HG02884 (cell line): ENCODE results near the gene LSM4.
"Not testable (repeated sequence)": the region's sequence is repeated elsewhere in the genome, so short reads cannot be mapped to it uniquely, and the experiment has no call there.

Experiments
- ATAC-seq: cut with Tn5 transposase; IDR thresholded peaks from one replicate; pipeline ENCODE4 v1.9.1; 2021; ENCODE audit warnings: mild to moderate bottlenecking, moderate library complexity; ENCODE audit not compliant: unreplicated experiment

Gene LSM4

DNA sequence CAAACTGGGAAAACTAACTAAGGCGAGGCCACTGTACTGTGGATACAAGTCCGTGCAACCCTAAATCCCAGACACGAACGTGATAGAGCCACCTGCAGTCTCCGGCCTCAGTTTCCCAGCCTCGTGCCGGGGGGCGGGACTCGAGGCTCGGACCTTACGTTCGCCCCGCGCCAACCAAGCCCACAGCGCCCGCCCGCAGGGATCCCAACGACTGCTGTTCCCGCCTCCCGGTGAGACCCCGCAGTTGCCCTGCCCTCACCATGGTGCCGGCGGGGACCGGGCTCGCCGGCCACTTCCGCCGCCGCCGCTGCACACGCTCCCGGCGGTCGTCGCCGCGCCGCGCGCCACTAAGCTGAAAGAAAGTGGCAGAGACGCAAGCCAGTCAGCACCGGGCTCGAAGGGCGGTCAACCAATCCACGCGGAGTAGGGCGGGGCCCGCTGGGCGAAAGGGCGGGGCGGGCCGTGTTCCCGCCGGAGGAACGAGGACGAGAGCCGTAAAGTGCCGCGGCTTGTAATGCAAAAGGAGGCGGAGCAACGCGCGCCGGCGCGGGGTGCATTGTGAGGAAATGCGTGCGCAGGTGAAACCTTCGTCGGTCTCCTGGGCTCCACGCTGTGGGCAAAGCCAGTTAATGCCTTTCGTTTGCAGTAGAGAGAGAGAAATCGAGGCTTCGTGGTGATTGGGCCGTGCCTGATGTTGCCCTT, at the start of gene LSM4:
Gene LSM4 (minus strand): TSS at position 318 of the 702 bp plus-strand sequence. CDS start 56 bp downstream, at position 262.
- peak; percentile 87 for ATAC-seq

DNA sequence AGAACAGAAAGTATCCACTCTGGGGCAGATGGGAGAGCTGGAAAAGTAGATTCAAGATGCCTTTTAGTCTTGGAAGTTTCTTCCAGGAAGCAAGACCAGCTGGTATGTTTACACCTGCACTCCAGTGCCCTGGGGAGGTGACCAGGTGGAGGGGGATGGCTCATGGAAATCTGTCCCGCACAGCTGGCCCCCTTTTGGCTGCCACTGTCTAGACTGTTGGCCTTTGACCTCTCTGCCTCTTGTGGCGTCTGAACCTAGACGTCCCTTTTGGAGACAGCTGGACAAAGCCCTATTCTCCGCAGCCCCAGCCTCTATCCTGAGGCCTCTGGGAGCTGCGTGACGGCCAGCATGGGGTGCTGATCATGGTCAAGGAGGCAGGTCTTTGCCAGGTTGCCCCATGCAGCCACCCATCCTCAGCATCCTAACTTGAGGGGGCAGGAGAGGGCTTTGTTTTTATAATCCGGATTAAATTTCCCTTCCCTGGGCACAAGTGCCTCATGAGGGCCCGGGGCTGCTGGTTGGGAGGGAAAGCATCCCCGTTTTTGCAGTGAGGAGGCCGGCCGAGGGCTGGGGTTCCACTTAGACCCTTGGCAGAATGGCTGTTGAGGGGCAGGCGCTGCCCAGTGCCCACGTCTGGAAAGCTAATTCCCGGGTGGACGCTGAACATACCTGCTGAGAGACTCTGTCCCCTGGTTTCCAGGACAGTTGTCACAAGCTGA, 45.8 kb upstream of the LSM4 start:
- ATAC-seq, result no peak

DNA sequence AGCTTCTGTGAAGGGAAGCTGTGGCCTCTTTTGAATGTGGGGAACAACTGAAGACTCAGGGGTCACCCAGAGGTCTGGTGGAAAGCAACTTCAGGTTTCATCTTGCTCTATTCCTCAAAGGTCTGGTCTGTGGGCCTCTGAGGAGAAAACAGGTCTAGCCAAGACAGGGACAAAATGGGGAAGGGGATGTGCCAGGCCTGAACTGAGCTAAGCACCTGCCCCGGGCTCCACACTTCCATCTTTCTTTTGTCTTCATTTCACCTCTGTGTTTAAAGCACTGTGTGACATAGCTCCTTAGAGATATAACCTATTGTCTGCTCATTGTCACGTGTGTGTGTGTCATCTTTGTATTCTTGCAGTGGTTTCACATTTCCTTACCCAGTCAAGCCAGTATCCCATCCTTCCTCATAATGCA, 43.2 kb upstream of the LSM4 start:
- no peak for ATAC-seq

DNA sequence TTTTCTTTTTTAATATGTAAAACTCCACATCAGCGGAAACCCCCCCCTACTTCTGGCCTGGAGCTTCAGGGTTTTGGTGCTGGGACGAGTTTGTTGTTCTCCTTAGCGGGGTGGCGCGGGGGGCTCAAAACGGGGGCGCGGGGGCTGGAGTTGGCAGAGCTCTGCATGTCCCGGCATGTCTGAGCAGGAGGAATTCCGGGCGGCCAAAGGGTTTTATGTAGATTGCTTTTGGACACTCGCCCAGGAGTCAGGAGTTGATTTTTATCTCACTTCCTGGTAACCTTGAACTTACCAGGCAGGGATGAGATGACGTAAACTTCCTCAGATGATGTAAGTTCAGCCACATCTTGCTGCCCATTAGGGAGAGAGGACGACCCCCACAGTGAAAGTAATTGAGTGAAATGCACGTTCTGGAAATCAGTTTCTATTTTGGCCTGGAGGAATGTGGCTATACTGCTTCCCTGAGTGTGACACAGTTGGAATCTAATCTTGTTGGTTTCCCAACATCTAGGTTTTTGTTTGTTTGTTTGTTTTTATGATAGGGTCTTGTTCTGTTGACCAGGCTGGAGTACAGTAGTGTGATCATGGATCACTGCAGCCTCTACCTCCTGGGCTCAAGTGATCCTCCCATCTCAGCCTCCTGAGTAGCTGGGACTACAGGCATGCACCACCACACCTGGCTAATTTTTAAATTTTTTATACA, 42.1 kb upstream of the LSM4 start:
- ATAC-seq, result no peak

GRCh38 chr19:18364277-18364825, 41.5 kb upstream of the LSM4 start:
- ATAC-seq, result not testable (repeated sequence)

GRCh38 chr19:18363787-18364186, 40.9 kb upstream of the LSM4 start:
- ATAC-seq, result no peak

- ATAC-seq, result no peak
Observed at GRCh38 chr19:18362934-18363542, 40.2 kb upstream of the LSM4 start.

DNA sequence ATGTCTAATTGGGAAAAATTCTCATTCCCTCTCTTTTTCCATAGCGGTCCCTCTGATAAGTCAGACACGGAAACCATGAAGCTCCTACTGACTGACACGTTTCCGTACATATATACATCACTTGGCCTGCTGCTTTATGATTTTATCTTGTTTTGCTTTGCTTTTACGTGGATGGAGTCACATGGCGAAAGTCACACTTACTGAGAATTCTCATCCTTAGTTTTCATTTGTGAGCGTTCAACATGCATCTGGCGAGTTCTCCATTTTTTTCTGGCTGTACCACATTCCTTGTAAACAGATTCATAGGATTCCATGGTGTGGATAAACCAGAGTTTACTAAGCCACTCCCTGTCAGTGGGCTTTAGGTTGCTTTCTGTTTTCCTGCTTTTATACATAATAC, 38.8 kb upstream of the LSM4 start:
- no peak for ATAC-seq

DNA sequence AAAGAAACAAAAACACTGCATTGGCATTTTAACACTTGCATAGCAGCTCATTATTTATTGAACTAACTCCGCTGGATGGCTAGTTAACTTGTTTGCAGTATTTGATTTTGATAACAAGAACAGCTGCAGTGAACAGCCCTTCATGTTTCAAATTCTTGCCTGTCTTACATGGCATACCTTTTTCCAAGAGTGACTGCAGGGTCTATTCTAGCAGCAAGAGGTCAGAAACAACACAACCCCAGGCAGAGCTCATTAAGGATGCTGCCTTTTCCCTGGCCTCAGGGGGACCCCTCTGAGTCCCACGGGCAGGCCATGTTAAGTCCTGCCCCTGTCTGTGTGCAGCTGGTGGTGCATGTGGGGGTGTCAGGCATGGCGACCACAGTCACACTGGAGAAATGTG, 34.2 kb upstream of the LSM4 start:
- ATAC-seq, result no peak

GRCh38 chr19:18354743-18355142, 31.9 kb upstream of the LSM4 start:
- ATAC-seq, result not testable (repeated sequence)

DNA sequence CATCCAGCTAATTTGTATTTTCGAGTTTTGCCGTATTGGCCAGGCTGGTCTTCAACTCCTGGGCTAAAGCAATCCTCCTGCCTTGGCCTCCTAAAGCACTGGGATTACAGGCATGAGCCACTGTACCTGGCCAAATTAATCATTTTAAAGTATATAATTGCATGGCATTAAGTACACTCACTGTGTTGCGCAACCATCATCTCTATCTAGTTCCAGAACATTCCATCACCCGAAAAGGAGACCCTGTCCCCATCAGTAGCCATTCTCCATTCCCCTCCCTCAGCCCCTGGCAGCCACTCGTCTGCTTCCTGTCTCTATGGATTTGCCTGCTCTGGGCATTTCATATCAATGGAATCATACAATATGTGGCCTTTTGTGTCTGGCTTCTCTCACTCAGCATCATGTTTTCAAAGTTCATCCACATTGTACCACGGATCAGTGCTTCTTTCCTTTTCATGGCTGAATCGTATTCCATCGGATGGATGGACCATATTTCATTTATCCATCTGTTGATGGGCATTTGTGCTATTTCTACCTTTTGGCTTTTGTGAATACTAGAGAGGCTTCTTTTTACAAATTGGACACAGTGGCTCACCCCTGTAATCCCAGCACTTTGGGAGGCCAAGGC, 30.6 kb upstream of the LSM4 start:
- no peak for ATAC-seq

DNA sequence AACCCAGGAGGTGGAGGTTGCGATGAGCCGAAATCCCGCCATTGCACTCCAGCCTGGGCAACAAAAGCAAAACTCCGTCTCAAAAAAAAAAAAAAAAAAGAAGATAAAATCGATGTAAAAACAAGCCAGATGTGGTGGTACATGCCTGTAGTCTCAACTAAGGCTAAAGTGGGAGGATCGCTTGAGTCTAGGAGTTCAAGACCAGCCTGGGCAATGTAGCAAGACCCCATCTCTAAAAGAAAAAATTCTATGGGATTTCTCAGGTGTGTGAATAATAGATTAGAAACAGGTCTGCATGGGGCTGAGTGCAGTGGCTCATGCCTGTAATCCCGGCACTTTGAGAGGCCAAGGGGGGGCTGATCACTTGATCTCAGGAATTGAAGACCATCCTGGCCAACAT, 28.7 kb upstream of the LSM4 start:
- no peak for ATAC-seq

- no peak for ATAC-seq
Observed at GRCh38 chr19:18350490-18350889, 27.6 kb upstream of the LSM4 start.

- no peak for ATAC-seq
Observed at GRCh38 chr19:18349524-18350128, 26.8 kb upstream of the LSM4 start.

DNA sequence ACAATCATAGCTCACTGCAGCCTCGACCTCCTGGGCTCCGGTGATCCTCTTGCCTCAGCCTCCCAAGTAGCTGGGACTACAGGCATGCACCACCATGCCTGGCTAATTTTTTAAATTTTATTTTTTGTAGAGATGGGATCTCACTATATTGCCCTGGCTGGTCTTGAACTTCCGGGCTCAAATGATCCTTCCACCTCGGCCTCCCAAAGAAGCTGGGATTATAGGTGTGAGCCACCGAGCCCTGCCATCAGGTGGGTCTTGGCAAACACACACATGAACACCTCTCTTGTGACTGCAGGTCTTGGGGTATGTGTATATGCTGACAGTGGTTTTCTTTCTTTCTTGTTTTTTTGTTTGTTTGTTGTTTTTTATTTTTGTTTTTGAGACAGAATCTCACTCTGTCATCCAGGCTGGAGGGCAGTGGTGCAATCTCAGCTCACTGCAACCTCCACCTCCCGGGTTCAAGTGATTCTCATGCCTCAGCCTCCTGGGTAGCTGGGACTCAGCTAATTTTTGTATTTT, 26.0 kb upstream of the LSM4 start:
- not testable (repeated sequence) for ATAC-seq

GRCh38 chr19:18348171-18348570, 25.3 kb upstream of the LSM4 start:
- ATAC-seq, result no peak

GRCh38 chr19:18346091-18346490, 23.2 kb upstream of the LSM4 start:
- no peak for ATAC-seq

DNA sequence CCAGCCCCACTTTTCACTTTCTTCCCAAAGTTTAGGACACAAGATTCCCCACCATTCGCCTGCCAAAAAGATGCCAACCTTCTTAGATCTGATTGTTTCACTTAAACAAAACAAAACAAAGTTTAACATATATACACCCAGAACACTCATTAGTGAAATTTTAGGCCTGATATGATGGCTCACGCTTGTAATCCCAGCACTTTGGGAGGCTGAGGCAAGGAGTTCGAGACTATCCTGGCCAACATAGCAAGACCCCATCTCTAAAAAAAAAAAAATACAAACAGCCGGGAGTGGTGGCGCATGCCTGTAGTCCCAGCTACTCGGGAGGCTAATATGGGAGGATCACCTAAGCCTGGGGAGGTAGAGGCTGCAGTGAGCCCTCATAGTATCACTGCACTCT, 22.4 kb upstream of the LSM4 start:
- no peak for ATAC-seq

- ATAC-seq, result no peak
Observed at GRCh38 chr19:18344582-18344950, 21.7 kb upstream of the LSM4 start.

GRCh38 chr19:18342090-18342632, 19.3 kb upstream of the LSM4 start:
- no peak for ATAC-seq
